HepG2 (cell line): Measurements from ENCODE around the gene NOB1.

Source experiments
- HNRNPL ChIP-seq: fragments of 200-400 bp; formaldehyde crosslinking; IDR thresholded peaks from 2 replicates; pipeline ENCODE4 v1.6.1; 2017; ENCODE audit warnings: mild to moderate bottlenecking, low read depth, low read length
- JUN ChIP-seq: sonication (generic); formaldehyde crosslinking; IDR thresholded peaks from 2 replicates; pipeline ENCODE4 v1.4.0; 2020; ENCODE audit warnings: mild to moderate bottlenecking, missing genetic modification reagents
- MYNN ChIP-seq: sonication (generic); formaldehyde crosslinking; IDR thresholded peaks from 2 replicates; pipeline ENCODE4 v1.4.0; 2020; ENCODE audit warnings: mild to moderate bottlenecking, low read depth, missing genetic modification reagents
- ZNF138 ChIP-seq: sonication (generic); formaldehyde crosslinking; IDR thresholded peaks from 2 replicates; pipeline ENCODE4 v1.5.0; 2020; ENCODE audit warnings: mild to moderate bottlenecking, low read depth, missing genetic modification reagents
- TF ChIP-seq, protein P1 (sequence below): sonication (generic); formaldehyde crosslinking; IDR thresholded peaks from 2 replicates; pipeline ENCODE4 v1.4.0; 2020; ENCODE audit warnings: missing genetic modification reagents

DNA sequence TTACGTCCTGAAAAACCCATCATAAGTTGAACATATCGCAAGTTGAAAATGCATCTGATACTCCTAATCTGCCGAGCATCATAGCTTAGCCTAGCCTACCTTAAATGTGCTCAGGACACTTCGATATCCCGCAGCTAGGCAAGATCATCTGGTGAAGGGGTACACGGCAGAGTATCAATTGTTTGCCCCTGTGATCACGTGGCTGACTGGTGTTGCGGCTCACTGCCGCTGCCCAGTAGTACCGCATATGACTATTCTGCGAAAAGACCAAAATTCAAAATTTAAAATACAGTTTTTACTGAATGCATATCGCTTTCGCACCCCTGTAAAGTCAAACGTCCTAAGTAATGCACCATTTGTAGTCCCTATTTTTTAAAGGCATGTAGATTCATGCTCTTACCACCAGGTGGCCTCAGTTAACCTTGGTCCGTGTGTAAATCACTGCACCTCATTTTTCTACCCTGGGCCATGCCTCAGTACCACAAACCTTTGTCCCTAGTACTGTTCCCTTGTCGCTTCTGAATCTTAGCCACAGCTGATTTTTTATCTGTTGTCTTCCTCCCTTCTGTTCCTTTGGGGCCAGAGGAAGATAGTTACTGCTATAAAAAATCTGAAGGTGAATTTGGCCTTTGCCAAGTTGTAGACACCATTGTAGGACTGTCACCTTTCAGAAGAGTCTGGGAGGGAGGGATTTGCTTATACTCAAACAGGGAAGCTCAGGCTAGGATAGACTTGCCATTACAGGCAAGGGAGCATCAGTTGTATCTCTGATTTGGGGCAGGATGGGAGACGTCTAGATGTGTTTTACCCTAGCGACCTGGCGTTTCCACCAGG, 41.8 kb upstream of the NOB1 start:
- TF ChIP-seq JUN (CRISPR knock-in tag) (no peak), ZNF138 (CRISPR knock-in tag) (no peak), MYNN (CRISPR knock-in tag) (no peak), HNRNPL (no peak)
- TF ChIP-seq, protein P1, sequence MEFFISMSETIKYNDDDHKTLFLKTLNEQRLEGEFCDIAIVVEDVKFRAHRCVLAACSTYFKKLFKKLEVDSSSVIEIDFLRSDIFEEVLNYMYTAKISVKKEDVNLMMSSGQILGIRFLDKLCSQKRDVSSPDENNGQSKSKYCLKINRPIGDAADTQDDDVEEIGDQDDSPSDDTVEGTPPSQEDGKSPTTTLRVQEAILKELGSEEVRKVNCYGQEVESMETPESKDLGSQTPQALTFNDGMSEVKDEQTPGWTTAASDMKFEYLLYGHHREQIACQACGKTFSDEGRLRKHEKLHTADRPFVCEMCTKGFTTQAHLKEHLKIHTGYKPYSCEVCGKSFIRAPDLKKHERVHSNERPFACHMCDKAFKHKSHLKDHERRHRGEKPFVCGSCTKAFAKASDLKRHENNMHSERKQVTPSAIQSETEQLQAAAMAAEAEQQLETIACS (CRISPR knock-in tag), result no peak
